Suprapubic skin (tissue), 3 donors: ENCODE results near the gene CD180.

Source experiments
- EP300 ChIP-seq: sonication (generic); formaldehyde crosslinking; IDR thresholded peaks from one replicate; pipeline ENCODE4 v1.6.1; 2017; ENCODE audit warnings: antibody characterized with exemption
- POLR2A ChIP-seq, 2 donors: fragments of 450-650 bp; IDR thresholded peaks; one replicate each; pipeline ENCODE4 v1.6.1; 2017; ENCODE audit warnings: antibody characterized with exemption in 2 of 2, mild to moderate bottlenecking in 2 of 2, moderate library complexity in 2 of 2
- TF ChIP-seq, protein P1 (sequence below), 2 donors: fragments of 200-600 bp in 1 of 2; fragments of 450-650 bp in 1 of 2; sonication (generic) in 1 of 2; IDR thresholded peaks; one replicate each; pipeline ENCODE4 v1.5.1; 2016 to 2019; ENCODE audit warnings: antibody characterized with exemption in 2 of 2, mild to moderate bottlenecking in 1 of 2, moderate library complexity in 1 of 2

GRCh38 chr5:67201897-67202549 lies 5.4 kb upstream of the CD180 start:
- TF ChIP-seq, protein P1, sequence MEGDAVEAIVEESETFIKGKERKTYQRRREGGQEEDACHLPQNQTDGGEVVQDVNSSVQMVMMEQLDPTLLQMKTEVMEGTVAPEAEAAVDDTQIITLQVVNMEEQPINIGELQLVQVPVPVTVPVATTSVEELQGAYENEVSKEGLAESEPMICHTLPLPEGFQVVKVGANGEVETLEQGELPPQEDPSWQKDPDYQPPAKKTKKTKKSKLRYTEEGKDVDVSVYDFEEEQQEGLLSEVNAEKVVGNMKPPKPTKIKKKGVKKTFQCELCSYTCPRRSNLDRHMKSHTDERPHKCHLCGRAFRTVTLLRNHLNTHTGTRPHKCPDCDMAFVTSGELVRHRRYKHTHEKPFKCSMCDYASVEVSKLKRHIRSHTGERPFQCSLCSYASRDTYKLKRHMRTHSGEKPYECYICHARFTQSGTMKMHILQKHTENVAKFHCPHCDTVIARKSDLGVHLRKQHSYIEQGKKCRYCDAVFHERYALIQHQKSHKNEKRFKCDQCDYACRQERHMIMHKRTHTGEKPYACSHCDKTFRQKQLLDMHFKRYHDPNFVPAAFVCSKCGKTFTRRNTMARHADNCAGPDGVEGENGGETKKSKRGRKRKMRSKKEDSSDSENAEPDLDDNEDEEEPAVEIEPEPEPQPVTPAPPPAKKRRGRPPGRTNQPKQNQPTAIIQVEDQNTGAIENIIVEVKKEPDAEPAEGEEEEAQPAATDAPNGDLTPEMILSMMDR (IDR thresholded peaks at IDR 0.05) = no peak
- TF ChIP-seq POLR2A (IDR thresholded peaks at IDR 0.05) (no peak), EP300 (no peak)
